A549 (cell line): Measurements from ENCODE around the gene GRAMD1A. TPM values are rescaled to one million over a fixed set of nuclear protein-coding genes. Genes with fewer than 3 reads are reported as not detected.
A peak's percentile ranks its signal among the peaks of the same experiment; 100 is the strongest.

Experiments used
- ATAC-seq, 2 experiments: fragments of 200-7000 bp in 1 of 2; fragments of >200 bp in 1 of 2; cut with Nextera tagmentation in 1 of 2; cut with Tn5 transposase in 1 of 2; 3 replicates each; pipeline versions ENCODE4 v1.8.0 to v1.9.1; 2018 to 2020; ENCODE audit warnings: mild to moderate bottlenecking in 1 of 2, moderate library complexity in 1 of 2
- CTCF ChIA-PET: fragments of 300-600 bp; sonication (Branson Sonifier 250); formaldehyde crosslinking; extraction: SDS; loops from one replicate; lab custom pipeline; 2021; ENCODE audit warnings: antibody characterized with exemption, inconsistent platforms; lab: Yijun Ruan, JAX
- POLR2A ChIA-PET: fragments of 350-600 bp; formaldehyde crosslinking; extraction: SDS; loops from one replicate; lab custom pipeline; 2021; ENCODE audit warnings: antibody characterized with exemption, inconsistent platforms; lab: Yijun Ruan, JAX
- DNase-seq, 2 experiments: peaks; one replicate each; pipeline versions ENCODE4 v3.0.0 to v3.0.0-alpha.2; 2011 to 2016; ENCODE audit warnings: low read depth in 1 of 2, low spot score in 1 of 2
- FAIRE-seq: peaks from 2 replicates; lab custom pipeline; 2011; peaks lifted over from hg19 to GRCh38; lab: Jason Lieb, UNC
- H3K27ac ChIP-seq, 2 experiments: fragments of >200 bp; sonication (Bioruptor Twin); formaldehyde crosslinking; 3 replicates each; pipeline ENCODE4 v1.5.1; 2016 to 2017
- H3K4me1 ChIP-seq: fragments of >200 bp; sonication (Bioruptor Twin); formaldehyde crosslinking; 3 replicates; pipeline ENCODE4 v1.6.1; 2016
- H3K4me2 ChIP-seq: fragments of >200 bp; sonication (Bioruptor Twin); formaldehyde crosslinking; 3 replicates; pipeline ENCODE4 v1.6.1; 2016
- H3K4me3 ChIP-seq: fragments of >200 bp; sonication (Bioruptor Twin); formaldehyde crosslinking; 3 replicates; pipeline ENCODE4 v1.5.1; 2016
- H3K9me3 ChIP-seq: fragments of >200 bp; sonication (Bioruptor Twin); formaldehyde crosslinking; 3 replicates; pipeline ENCODE4 v1.6.1; 2016
- ATOH8 ChIP-seq: fragments of 250-450 bp; sonication (Bioruptor Pico); IDR thresholded peaks from 2 replicates; pipeline ENCODE4 v1.5.0; 2020; ENCODE audit warnings: low read depth, mild to moderate bottlenecking, moderate library complexity
- BHLHE40 ChIP-seq: IDR thresholded peaks from 2 replicates; pipeline ENCODE4 v1.6.1; 2012; ENCODE audit warnings: low read depth, low read length, inconsistent platforms
- CBX2 ChIP-seq: fragments of 200-600 bp; sonication (generic); IDR thresholded peaks from 2 replicates; pipeline ENCODE4 v1.6.1; 2016; ENCODE audit warnings: low read depth, mild to moderate bottlenecking, borderline replicate concordance
- CEBPB ChIP-seq, 2 experiments: fragments of >200 bp in 1 of 2; sonication (Bioruptor Twin) in 1 of 2; formaldehyde crosslinking in 1 of 2; IDR thresholded peaks; 2 replicates each; pipeline ENCODE4 v1.6.1; 2012 to 2016
- CHD4 ChIP-seq: fragments of 200-600 bp; sonication (generic); IDR thresholded peaks from 2 replicates; pipeline ENCODE4 v1.6.1; 2016; ENCODE audit warnings: antibody characterized with exemption, mild to moderate bottlenecking, borderline replicate concordance
- E2F6 ChIP-seq: IDR thresholded peaks from 2 replicates; pipeline ENCODE4 v1.6.1; 2012; ENCODE audit warnings: low read depth, borderline replicate concordance
- EHF ChIP-seq: fragments of 250-450 bp; sonication (Bioruptor Pico); IDR thresholded peaks from 2 replicates; pipeline ENCODE4 v1.5.0; 2020; ENCODE audit warnings: mild to moderate bottlenecking
- ELK1 ChIP-seq: fragments of 150-350 bp; IDR thresholded peaks from 2 replicates; pipeline ENCODE4 v1.6.1; 2014; ENCODE audit warnings: low read depth, mild to moderate bottlenecking, low read length
- EP300 ChIP-seq, 2 experiments: fragments of >200 bp; sonication (Bioruptor Twin); formaldehyde crosslinking; IDR thresholded peaks; 2 replicates in 1 of 2; 3 replicates in 1 of 2; pipeline ENCODE4 v1.6.1; 2016 to 2017
- ESRRA ChIP-seq: fragments of 150-350 bp; IDR thresholded peaks from 2 replicates; pipeline ENCODE4 v1.6.1; 2014; ENCODE audit warnings: mild to moderate bottlenecking, low read length, borderline replicate concordance
- FOSL2 ChIP-seq, 2 experiments: fragments of 450-650 bp in 1 of 2; fragments of >200 bp in 1 of 2; sonication (Bioruptor Twin) in 1 of 2; formaldehyde crosslinking; IDR thresholded peaks; 2 replicates each; pipeline versions ENCODE4 v1.5.0 to v1.6.1; 2016 to 2020; ENCODE audit warnings: mild to moderate bottlenecking in 1 of 2, moderate library complexity in 1 of 2
- KDM1A ChIP-seq: fragments of 200-600 bp; sonication (generic); IDR thresholded peaks from 2 replicates; pipeline ENCODE4 v1.6.1; 2016; ENCODE audit warnings: low read depth, mild to moderate bottlenecking
- MAZ ChIP-seq: fragments of 150-350 bp; IDR thresholded peaks from 2 replicates; pipeline ENCODE4 v1.6.1; 2014; ENCODE audit warnings: antibody characterized with exemption, low read depth, low read length, borderline replicate concordance
- POLR2AphosphoS2 ChIP-seq: conservative IDR thresholded peaks from 2 replicates; pipeline ENCODE4 v1.6.1; 2012; ENCODE audit warnings: low read length, improper control_type of control experiment, inconsistent platforms
- RARB ChIP-seq: fragments of 250-450 bp; sonication (Bioruptor Pico); IDR thresholded peaks from 2 replicates; pipeline ENCODE4 v1.8.0; 2021; ENCODE audit warnings: mild to moderate bottlenecking, moderate library complexity
- RCOR1 ChIP-seq: fragments of 150-350 bp; IDR thresholded peaks from 2 replicates; pipeline ENCODE4 v1.6.1; 2014; ENCODE audit warnings: antibody characterized with exemption, low read length, low read depth
- RNF2 ChIP-seq: fragments of 200-600 bp; sonication (generic); IDR thresholded peaks from 2 replicates; pipeline ENCODE4 v1.6.1; 2016; ENCODE audit warnings: low read depth, mild to moderate bottlenecking, antibody characterized with exemption, moderate library complexity, borderline replicate concordance
- USF2 ChIP-seq: fragments of 450-650 bp; IDR thresholded peaks from 2 replicates; pipeline ENCODE4 v1.6.1; 2014; ENCODE audit warnings: antibody characterized with exemption
- ZC3H11A ChIP-seq: fragments of 450-650 bp; IDR thresholded peaks from 2 replicates; pipeline ENCODE4 v1.6.1; 2014; ENCODE audit warnings: antibody characterized with exemption, mild to moderate bottlenecking
- ZFP36 ChIP-seq: fragments of 450-650 bp; IDR thresholded peaks from 2 replicates; pipeline ENCODE4 v1.6.1; 2014; ENCODE audit warnings: borderline replicate concordance; ENCODE audit not compliant: partially characterized antibody
- ZNF302 ChIP-seq: fragments of 250-450 bp; sonication (Bioruptor Pico); IDR thresholded peaks from 2 replicates; pipeline ENCODE4 v1.9.0; 2021; ENCODE audit warnings: inconsistent platforms, mild to moderate bottlenecking, moderate library complexity
- WGBS: methylation state at CpG from one replicate; pipeline ENCODE4 v1.1.6; 2017; ENCODE audit errors: missing lambda C conversion rate; 5-methylcytosine and 5-hydroxymethylcytosine counted together
- polyA plus RNA-seq, 4 experiments: library from polyadenylated mRNA; depleted of rRNA in 3 of 4; stranded (reverse); fragments of >200 nt; fragmentation: RNase III in 1 of 4; extraction: RNeasy Plus Mini Kit Qiagen cat#74134 plus additional on column Dnase treatment in 1 of 4; gene quantifications; 2 replicates in 3 of 4; 3 replicates in 1 of 4; pipeline ENCODE4 v1.2.3, GENCODE V29; 2011 to 2017

GRAMD1A gene
- polyA plus RNA-seq, 2 of the 4 experiments (the other 2 are of a cell fraction): 128 to 184 TPM

- peak overlapping the region in 1 of 2 experiments; percentile 75; a peak in 2 of 6 replicates for H3K27ac ChIP-seq
- POLR2A ChIA-PET: interaction anchor here (2.7 kb wide), 1 partner anchor 25 kb away, joined by 13 read pairs; the partner anchor contains the start of gene GRAMD1A
- H3K4me1 ChIP-seq: peaks cover 18% of the 10 kb centered on the region
- CTCF ChIA-PET: interaction anchor here (0.9 to 61.4 kb wide), 11 partner anchors 10 to 161 kb away, joined by 3 to 1860 read pairs (median 55); partner anchors contain the start of genes GRAMD1A, LGI4, SCN1B and ZNF792
- no peak for DNase-seq
- 0 out of 3 replicates have a peak overlapping the region, but pooled peaks have one; percentile 7 for H3K4me2 ChIP-seq
- TF ChIP-seq POLR2AphosphoS2 (no peak), RARB (no peak), ZC3H11A (no peak), CBX2 (no peak), RNF2 (no peak), FOSL2 (IDR thresholded peaks at IDR 0.05) (no peak), FOSL2 (CRISPR knock-in tag; IDR thresholded peaks at IDR 0.05) (0 out of 2 replicates have a peak, but pooled peaks have one; percentile 2)
- TF ChIP-seq, all 56 proteins: peak for 1
- FAIRE-seq (peak; percentile 39), ATAC-seq (no peak)
- H3K4me3 ChIP-seq: no peak overlapping the region
- WGBS: 80% methylated on average over 5 of the region's 5 CpGs
- H3K9me3 ChIP-seq: peaks cover 53% of the 10 kb centered on the region
These were observed 25.5 kb upstream of the GRAMD1A start for GRCh38 chr19:34974646-34975045.

- peaks cover 51% of the 10 kb centered on the region for H3K9me3 ChIP-seq
- CTCF ChIA-PET: interaction anchor here (0.9 to 61.4 kb wide), 7 partner anchors 14 to 161 kb away, joined by 3 to 1860 read pairs (median 69); partner anchors contain the start of genes GRAMD1A, LGI4, SCN1B and ZNF792
- H3K4me3 ChIP-seq: no peak overlapping the region
- DNase-seq (no peak), FAIRE-seq (no peak), ATAC-seq (no peak)
- WGBS: 66% methylated on average over 5 of the region's 5 CpGs
- TF ChIP-seq ELK1: no peak
- no peak for TF ChIP-seq BHLHE40
- no peak for TF ChIP-seq RCOR1
- no peak for TF ChIP-seq USF2
- TF ChIP-seq EP300 (IDR thresholded peaks at IDR 0.05): no peak
- TF ChIP-seq KDM1A: no peak
- TF ChIP-seq ESRRA: no peak
- TF ChIP-seq EHF: no peak
- TF ChIP-seq CBX2: no peak
- TF ChIP-seq ZNF302 (CRISPR knock-in tag): no peak
- TF ChIP-seq MAZ: no peak
- TF ChIP-seq ZFP36: no peak
- no peak for TF ChIP-seq E2F6
- TF ChIP-seq CHD4: no peak
- no peak for TF ChIP-seq ATOH8 (CRISPR knock-in tag)
- no peak for TF ChIP-seq CEBPB (IDR thresholded peaks at IDR 0.05)
- no peak overlapping the region for H3K27ac ChIP-seq
- H3K4me1 ChIP-seq: peaks cover 18% of the 10 kb centered on the region
- 0 out of 3 replicates have a peak overlapping the region, but pooled peaks have one; percentile 7 for H3K4me2 ChIP-seq
- POLR2A ChIA-PET: interaction anchor here (2.7 kb wide), 1 partner anchor 24 kb away, joined by 13 read pairs; the partner anchor contains the start of gene GRAMD1A
These were observed 25.1 kb upstream of the GRAMD1A start for GRCh38 chr19:34975056-34975455.
